OCI-LY3 (cell line): ENCODE data around the gene AGPAT3.

Source experiments
- H2AFZ ChIP-seq: fragments of 200-600, 300-600 bp; shearing (Covaris generic); 2 replicates; pipeline ENCODE4 v1.6.0; 2014; ENCODE audit warnings: antibody characterized with exemption, low read depth, low read length
- H3K27ac ChIP-seq: fragments of 200-600, 300-600 bp; sonication (generic); 2 replicates; pipeline ENCODE4 v1.5.1; 2014; ENCODE audit warnings: mild to moderate bottlenecking, low read length, moderate library complexity, mixed read lengths
- H3K27me3 ChIP-seq: fragments of 200-600, 300-600 bp; sonication (generic); 2 replicates; pipeline ENCODE4 v1.6.1; 2014; ENCODE audit warnings: low read depth, low read length, mixed read lengths
- H3K36me3 ChIP-seq: fragments of 200-600, 300-600 bp; sonication (generic); replicated peaks from 2 replicates; pipeline ENCODE3; 2014; ENCODE audit warnings: low read depth, low read length, mixed read lengths
- H3K4me1 ChIP-seq: fragments of 300-600, 200-600 bp; sonication (generic); 2 replicates; pipeline ENCODE4 v1.6.1; 2014; ENCODE audit warnings: low read length, mixed read lengths
- H3K4me2 ChIP-seq: fragments of 200-600, 300-600 bp; sonication (generic); 2 replicates; pipeline ENCODE4 v1.6.1; 2014; ENCODE audit warnings: low read length, mixed read lengths
- H3K4me3 ChIP-seq: fragments of 300-600, 200-600 bp; sonication (generic); 2 replicates; pipeline ENCODE4 v1.5.1; 2014; ENCODE audit warnings: antibody characterized with exemption, mild to moderate bottlenecking, low read length, moderate library complexity
- H3K79me2 ChIP-seq: fragments of 300-600, 200-600 bp; shearing (Covaris generic); 2 replicates; pipeline ENCODE4 v1.6.1; 2014; ENCODE audit warnings: mild to moderate bottlenecking, low read length, mixed read lengths
- H3K9ac ChIP-seq: fragments of 300-600, 200-600 bp; shearing (Covaris generic); 2 replicates; pipeline ENCODE4 v1.6.0; 2014; ENCODE audit warnings: mild to moderate bottlenecking, low read length, moderate library complexity
- H3K9me3 ChIP-seq: fragments of 200-600, 300-600 bp; shearing (Covaris generic); 2 replicates; pipeline ENCODE4 v1.6.1; 2014; ENCODE audit warnings: low read length, mixed read lengths; ENCODE audit not compliant: insufficient read depth
- H4K20me1 ChIP-seq: fragments of 200-600, 300-600 bp; sonication (generic); 2 replicates; pipeline ENCODE4 v1.6.1; 2016; ENCODE audit warnings: low read length, mixed read lengths; ENCODE audit not compliant: insufficient read depth
- CTCF ChIP-seq: fragments of 200-600, 300-600 bp; sonication (generic); IDR thresholded peaks from 2 replicates; pipeline ENCODE4 v1.5.1; 2014; ENCODE audit warnings: antibody characterized with exemption, low read length, low read depth
- EZH2phosphoT487 ChIP-seq: fragments of 200-600 bp; shearing (Covaris generic); IDR thresholded peaks from 2 replicates; pipeline ENCODE4 v1.6.1; 2018; ENCODE audit warnings: antibody characterized with exemption, mixed run types, low read depth

AGPAT3 gene

GRCh38 chr21:43933680-43934079 lies 68.7 kb downstream of the AGPAT3 start:
- no peak overlapping the region for H3K27ac ChIP-seq
- H3K4me3 ChIP-seq = no peak overlapping the region
- no peak overlapping the region for H3K4me2 ChIP-seq
- H3K4me1 ChIP-seq = peaks cover 16% of the 10 kb centered on the region
- TF ChIP-seq CTCF = no peak
- TF ChIP-seq EZH2phosphoT487 = no peak
- peaks cover 14% of the 10 kb centered on the region for H3K36me3 ChIP-seq
- H3K9me3 ChIP-seq = no peaks in the 10 kb centered on the region
- no peaks in the 10 kb centered on the region for H3K27me3 ChIP-seq
- H4K20me1 ChIP-seq = peaks cover 15% of the 10 kb centered on the region
- H2AFZ ChIP-seq = no peak overlapping the region
- H3K9ac ChIP-seq = no peak overlapping the region
- peaks cover 39% of the 10 kb centered on the region for H3K79me2 ChIP-seq

GRCh38 chr21:43934116-43934515 lies 69.1 kb downstream of the AGPAT3 start:
- Histone ChIP-seq H3K4me2 (no peak overlapping the region), H2AFZ (no peak overlapping the region), H3K79me2 (peaks cover 39% of the 10 kb centered on the region), H3K36me3 (peaks cover 14% of the 10 kb centered on the region), H3K27ac (no peak overlapping the region), H3K9ac (no peak overlapping the region), H3K9me3 (no peaks in the 10 kb centered on the region), H4K20me1 (peaks cover 15% of the 10 kb centered on the region), H3K4me3 (no peak overlapping the region), H3K4me1 (peaks cover 19% of the 10 kb centered on the region), H3K27me3 (no peaks in the 10 kb centered on the region)
- TF ChIP-seq CTCF (no peak), EZH2phosphoT487 (no peak)

GRCh38 chr21:43934716-43935705 lies 70.0 kb downstream of the AGPAT3 start:
- TF ChIP-seq EZH2phosphoT487 (no peak), CTCF (no peak)
- H3K9me3 ChIP-seq = no peaks in the 10 kb centered on the region
- H3K4me3 ChIP-seq = no peak overlapping the region
- no peak overlapping the region for H2AFZ ChIP-seq
- H3K36me3 ChIP-seq = peaks cover 19% of the 10 kb centered on the region
- H3K27me3 ChIP-seq = no peaks in the 10 kb centered on the region
- H3K27ac ChIP-seq = no peak overlapping the region
- H3K4me2 ChIP-seq = no peak overlapping the region
- H3K9ac ChIP-seq = no peak overlapping the region
- H3K79me2 ChIP-seq = peaks cover 44% of the 10 kb centered on the region
- peaks cover 25% of the 10 kb centered on the region for H3K4me1 ChIP-seq
- H4K20me1 ChIP-seq = peaks cover 17% of the 10 kb centered on the region

- H3K4me1 ChIP-seq = peaks cover 25% of the 10 kb centered on the region
- no peak overlapping the region for H3K4me3 ChIP-seq
- no peaks in the 10 kb centered on the region for H3K27me3 ChIP-seq
- H3K9ac ChIP-seq = no peak overlapping the region
- H3K4me2 ChIP-seq = no peak overlapping the region
- peaks cover 15% of the 10 kb centered on the region for H4K20me1 ChIP-seq
- no peak overlapping the region for H3K27ac ChIP-seq
- no peak overlapping the region for H2AFZ ChIP-seq
- peaks cover 49% of the 10 kb centered on the region for H3K79me2 ChIP-seq
- H3K36me3 ChIP-seq = peaks cover 24% of the 10 kb centered on the region
- H3K9me3 ChIP-seq = no peaks in the 10 kb centered on the region
- TF ChIP-seq CTCF = no peak
- TF ChIP-seq EZH2phosphoT487 = no peak
Observed at GRCh38 chr21:43935711-43936110, 70.7 kb downstream of the AGPAT3 start.
